Natural killer cell (primary cell): ENCODE results near the gene DOCK9. TPM values are rescaled to one million over a fixed set of nuclear protein-coding genes. Genes with fewer than 3 reads are reported as not detected.

ENCODE experiments used
- ATAC-seq, 3 donors: fragments of 150-1000 bp in 2 of 3; fragments of 200-7000 bp in 1 of 3; cut with Tn5 transposase; 1 replicate in 1 of 3; 2 replicates in 2 of 3; pipeline ENCODE4 v1.10.0; 2021; ENCODE audit warnings: mild to moderate bottlenecking in 2 of 3, moderate library complexity in 2 of 3
- DNase-seq, 2 donors: peaks; one replicate each; pipeline versions ENCODE4 v3.0.0 to v3.0.0-alpha.2; 2013 to 2021; ENCODE audit warnings: mixed read lengths in 1 of 2
- H3K27ac ChIP-seq: one replicate; pipeline ENCODE4 v1.5.1; 2013; ENCODE audit warnings: mild to moderate bottlenecking, low read length
- H3K27me3 ChIP-seq: one replicate; pipeline ENCODE4 v1.6.1; 2013; ENCODE audit warnings: low read length; ENCODE audit not compliant: control insufficient read depth, insufficient read depth
- H3K36me3 ChIP-seq: one replicate; pipeline ENCODE4 v1.6.1; 2013; ENCODE audit warnings: low read length; ENCODE audit not compliant: control insufficient read depth, insufficient read depth
- H3K4me1 ChIP-seq: one replicate; pipeline ENCODE4 v1.6.1; 2013; ENCODE audit warnings: low read length; ENCODE audit not compliant: control insufficient read depth, insufficient read depth
- H3K4me3 ChIP-seq: one replicate; pipeline ENCODE4 v1.5.1; 2013; ENCODE audit warnings: low read length
- H3K9me3 ChIP-seq: one replicate; pipeline ENCODE4 v1.6.1; 2013; ENCODE audit warnings: low read length; ENCODE audit not compliant: control insufficient read depth, insufficient read depth
- H3K27ac Mint-ChIP-seq, 2 donors: one replicate each; pipeline ENCODE4 v1.8.0; 2022; ENCODE audit warnings: mild to moderate bottlenecking in 2 of 2, mixed read lengths in 2 of 2, moderate library complexity in 1 of 2
- H3K27me3 Mint-ChIP-seq, 2 donors: one replicate each; pipeline ENCODE4 v1.8.0; 2022; ENCODE audit warnings: low read depth in 2 of 2, mixed read lengths in 2 of 2
- H3K36me3 Mint-ChIP-seq: one replicate; pipeline ENCODE4 v1.8.0; 2022; ENCODE audit warnings: mixed read lengths
- H3K4me1 Mint-ChIP-seq, 2 donors: one replicate each; pipeline ENCODE4 v1.8.0; 2022; ENCODE audit warnings: mixed read lengths in 2 of 2
- H3K4me3 Mint-ChIP-seq: one replicate; pipeline ENCODE4 v1.8.0; 2022; ENCODE audit warnings: mild to moderate bottlenecking, moderate library complexity, mixed read lengths
- H3K9me3 Mint-ChIP-seq, 2 donors: one replicate each; pipeline ENCODE4 v1.8.0; 2022; ENCODE audit warnings: mixed read lengths in 2 of 2
- CTCF ChIP-seq: fragments of 200-600 bp; IDR thresholded peaks from one replicate; pipeline ENCODE4 v1.8.0; 2022; ENCODE audit warnings: antibody characterized with exemption
- WGBS: methylation state at CpG from one replicate; pipeline ENCODE4 v1.1.7; 2013; ENCODE audit warnings: missing lambda C conversion rate; ENCODE audit not compliant: insufficient coverage; 5-methylcytosine and 5-hydroxymethylcytosine counted together
- intact Hi-C: fragments of 100-400 bp; cut with micrococcal nuclease; formaldehyde crosslinking; loops from one replicate; pipeline ENCODE4 v1.14.2; 2022
- total RNA-seq, 4 donors: library from RNA; stranded (reverse); fragments of 120-200 nt in 1 of 4; gene quantifications; one replicate each; pipeline versions ENCODE4 v1.2.3 to v1.2.4, GENCODE V29; 2013 to 2022

DOCK9 gene
- total RNA-seq, 3 donors from 2014 or later (not counting 1 experiment from before 2014, with no cell fraction given), result 31.5 to 42.5 (median 40.9) TPM

- H3K27me3 ChIP-seq, result no peaks in the 10 kb centered on the region
- TF ChIP-seq CTCF, result no peak
- intact Hi-C loops, result no loop called here
- H3K27me3 Mint-ChIP-seq, result peaks cover 9 to 16% of the 10 kb centered on the region in 2 donors
- no peak overlapping the region for H3K27ac Mint-ChIP-seq
- H3K36me3 Mint-ChIP-seq, result no peaks in the 10 kb centered on the region
- ATAC-seq (no peak), DNase-seq (no peak)
- H3K4me3 Mint-ChIP-seq, result no peak overlapping the region
- no peaks in the 10 kb centered on the region for H3K4me1 Mint-ChIP-seq
- no peaks in the 10 kb centered on the region for H3K9me3 Mint-ChIP-seq
- H3K4me1 ChIP-seq, result no peaks in the 10 kb centered on the region
- no peaks in the 10 kb centered on the region for H3K9me3 ChIP-seq
- H3K36me3 ChIP-seq, result no peaks in the 10 kb centered on the region
- 86% methylated on average over 16 of the region's 16 CpGs for WGBS
- H3K27ac ChIP-seq, result no peak overlapping the region
- no peak overlapping the region for H3K4me3 ChIP-seq
Measured at GRCh38 chr13:98771838-98772611, 205.8 kb downstream of the DOCK9 start.

- no peaks in the 10 kb centered on the region for H3K4me1 Mint-ChIP-seq
- H3K36me3 Mint-ChIP-seq, result no peaks in the 10 kb centered on the region
- Histone ChIP-seq H3K27ac (no peak overlapping the region), H3K9me3 (no peaks in the 10 kb centered on the region), H3K36me3 (no peaks in the 10 kb centered on the region), H3K4me1 (no peaks in the 10 kb centered on the region), H3K27me3 (no peaks in the 10 kb centered on the region), H3K4me3 (no peak overlapping the region)
- ATAC-seq (no peak), DNase-seq (no peak)
- no peak for TF ChIP-seq CTCF
- no peaks in the 10 kb centered on the region for H3K9me3 Mint-ChIP-seq
- H3K27me3 Mint-ChIP-seq, result peaks cover 13 to 16% of the 10 kb centered on the region in 2 donors
- no peak overlapping the region for H3K4me3 Mint-ChIP-seq
- H3K27ac Mint-ChIP-seq, result no peak overlapping the region
- WGBS, result 47% methylated on average over 7 of the region's 7 CpGs
- intact Hi-C loops, result no loop called here
Measured at GRCh38 chr13:98769736-98770135, 208.1 kb downstream of the DOCK9 start.

GRCh38 chr13:98768522-98768921 lies 209.3 kb downstream of the DOCK9 start:
- intact Hi-C loops, result no loop called here
- Mint-ChIP-seq H3K4me3 (no peak overlapping the region), H3K27ac (no peak overlapping the region), H3K9me3 (no peaks in the 10 kb centered on the region), H3K4me1 (no peaks in the 10 kb centered on the region), H3K27me3 (peaks cover 13 to 16% of the 10 kb centered on the region in 2 donors), H3K36me3 (no peaks in the 10 kb centered on the region)
- Histone ChIP-seq H3K4me1 (no peaks in the 10 kb centered on the region), H3K27me3 (no peaks in the 10 kb centered on the region), H3K4me3 (no peak overlapping the region), H3K9me3 (no peaks in the 10 kb centered on the region), H3K27ac (no peak overlapping the region), H3K36me3 (no peaks in the 10 kb centered on the region)
- no peak for TF ChIP-seq CTCF
- DNase-seq (no peak), ATAC-seq (no peak)
- 75% methylated on average over 3 of the region's 4 CpGs for WGBS

- H3K9me3 Mint-ChIP-seq, result no peaks in the 10 kb centered on the region
- H3K27ac Mint-ChIP-seq, result no peak overlapping the region
- ATAC-seq (no peak), DNase-seq (no peak)
- H3K4me1 Mint-ChIP-seq, result no peaks in the 10 kb centered on the region
- no peaks in the 10 kb centered on the region for H3K36me3 Mint-ChIP-seq
- Histone ChIP-seq H3K27ac (no peak overlapping the region), H3K9me3 (no peaks in the 10 kb centered on the region), H3K36me3 (no peaks in the 10 kb centered on the region), H3K4me1 (no peaks in the 10 kb centered on the region), H3K27me3 (no peaks in the 10 kb centered on the region), H3K4me3 (no peak overlapping the region)
- TF ChIP-seq CTCF, result no peak
- intact Hi-C loops, result no loop called here
- 72% methylated on average over 11 of the region's 11 CpGs for WGBS
- H3K4me3 Mint-ChIP-seq, result no peak overlapping the region
- peaks cover 16% of the 10 kb centered on the region in 2 donors for H3K27me3 Mint-ChIP-seq
Measured at GRCh38 chr13:98766697-98767096, 211.2 kb downstream of the DOCK9 start.
